Measurements from ENCODE around the gene RASA3.
"Not testable (repeated sequence)": the region's sequence is repeated elsewhere in the genome, so short reads cannot be mapped to it uniquely, and the experiment has no call there.

RASA3 gene

GRCh38 chr13:114140906-114141250 lies 8.5 kb upstream of the RASA3 start:
- DNase-seq = peak; percentile 29

DNA sequence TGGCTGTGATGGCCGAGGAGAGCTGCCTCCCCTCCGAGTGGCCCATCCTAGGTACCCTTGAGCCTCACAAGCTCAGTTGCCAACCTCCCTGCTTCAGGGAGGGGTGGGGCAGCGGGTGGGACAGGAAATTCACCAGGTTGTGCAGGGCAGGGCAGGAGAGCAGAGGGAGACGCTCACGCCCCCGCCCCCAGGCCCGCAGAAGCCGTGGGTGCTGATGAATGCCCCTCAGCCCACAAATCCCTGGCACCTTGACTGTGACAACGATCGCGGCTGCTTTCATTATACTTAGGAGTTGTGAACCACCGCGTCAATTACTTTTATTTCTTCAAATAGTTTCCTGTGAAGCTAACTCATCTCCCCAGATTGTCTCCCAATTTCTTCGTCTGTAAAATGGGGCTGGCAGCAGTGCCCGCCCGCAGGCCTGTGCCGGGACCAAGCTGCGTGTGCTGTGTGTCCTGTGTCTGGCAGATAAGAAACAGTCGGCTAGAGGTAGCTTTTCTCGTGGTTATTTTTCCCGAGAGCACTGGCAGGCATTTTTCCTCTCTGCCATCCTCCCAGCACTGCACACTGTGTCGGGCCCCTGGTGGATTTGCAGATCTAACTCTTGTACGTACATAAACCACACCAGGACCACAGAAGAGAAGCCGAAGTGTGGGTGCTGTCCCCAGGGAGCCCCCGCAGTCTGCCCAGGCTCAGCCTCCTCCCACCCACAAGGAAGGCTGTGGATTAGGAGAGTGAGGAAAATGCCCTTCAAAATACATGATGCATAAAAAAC lies 7.9 kb upstream of the RASA3 start:
- peak; percentile 49 for DNase-seq

GRCh38 chr13:114136576-114136975 lies 4.2 kb upstream of the RASA3 start:
- DNase-seq = no peak

GRCh38 chr13:114135731-114136171 lies 3.3 kb upstream of the RASA3 start:
- no peak for DNase-seq

- no peak for DNase-seq
Observed at GRCh38 chr13:114134944-114135610, 2.7 kb upstream of the RASA3 start.

DNA sequence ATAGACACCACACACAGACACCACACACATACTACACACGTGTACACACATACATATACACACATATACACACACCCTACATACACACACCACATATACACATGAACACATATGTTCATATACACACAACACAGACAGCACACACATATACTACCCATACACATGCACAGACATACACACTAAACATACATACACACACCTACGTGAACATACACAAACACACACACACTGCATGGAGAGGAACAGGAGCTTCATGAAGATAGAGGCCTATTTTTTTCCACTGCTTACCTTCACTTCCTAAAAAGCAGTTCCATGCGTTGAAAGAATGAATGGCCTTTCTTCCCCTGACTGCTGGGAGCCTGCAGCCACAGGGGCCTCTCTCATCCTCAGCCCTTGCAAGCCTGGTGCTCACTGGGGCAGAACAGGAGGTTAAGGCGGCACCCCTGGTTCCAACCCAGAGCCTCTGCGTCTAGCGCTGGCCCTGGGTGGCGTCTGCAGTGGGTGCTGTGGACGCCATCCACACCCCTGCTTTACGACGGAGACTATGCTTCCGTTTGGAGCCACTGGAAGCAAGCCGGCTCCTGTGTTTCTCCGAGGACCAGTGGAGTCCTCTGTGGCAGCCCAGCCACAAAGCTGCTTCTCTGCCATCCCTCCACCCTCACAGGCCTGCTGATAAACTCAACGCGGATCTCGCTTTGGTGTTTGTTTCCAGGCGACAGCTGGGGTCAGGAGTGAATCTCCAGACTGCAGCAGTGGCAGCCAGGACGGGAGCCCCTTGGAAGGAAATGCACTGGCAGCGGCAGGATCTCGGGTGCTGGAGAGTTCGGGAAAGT lies 1.9 kb upstream of the RASA3 start:
- no peak for DNase-seq

- DNase-seq = not testable (repeated sequence)
Observed at GRCh38 chr13:114133552-114133951, 1.1 kb upstream of the RASA3 start.

DNA sequence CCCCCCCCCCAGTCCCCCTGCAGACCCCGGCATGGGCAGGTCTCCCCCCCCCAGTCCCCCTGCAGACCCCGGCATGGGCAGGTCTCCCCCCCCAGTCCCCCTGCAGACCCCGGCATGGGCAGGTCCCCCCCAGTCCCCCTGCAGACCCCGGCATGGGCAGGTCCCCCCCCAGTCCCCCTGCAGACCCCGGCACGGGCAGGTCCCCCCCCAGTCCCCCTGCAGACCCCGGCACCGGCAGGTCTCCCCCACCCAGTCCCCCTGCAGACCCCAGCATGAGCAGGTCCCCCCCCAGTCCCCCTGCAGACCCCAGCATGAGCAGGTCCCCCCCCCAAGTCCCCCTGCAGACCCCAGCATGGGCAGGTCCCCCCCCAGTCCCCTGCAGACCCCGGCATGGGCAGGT lies 703 bp upstream of the RASA3 start:
- DNase-seq = not testable (repeated sequence)

GRCh38 chr13:114131583-114132418 lies 622 bp downstream of the RASA3 start:
- DNase-seq = peak; percentile 40

GRCh38 chr13:114130837-114131582 lies 1.4 kb downstream of the RASA3 start:
- peak; percentile 71 for DNase-seq

DNA sequence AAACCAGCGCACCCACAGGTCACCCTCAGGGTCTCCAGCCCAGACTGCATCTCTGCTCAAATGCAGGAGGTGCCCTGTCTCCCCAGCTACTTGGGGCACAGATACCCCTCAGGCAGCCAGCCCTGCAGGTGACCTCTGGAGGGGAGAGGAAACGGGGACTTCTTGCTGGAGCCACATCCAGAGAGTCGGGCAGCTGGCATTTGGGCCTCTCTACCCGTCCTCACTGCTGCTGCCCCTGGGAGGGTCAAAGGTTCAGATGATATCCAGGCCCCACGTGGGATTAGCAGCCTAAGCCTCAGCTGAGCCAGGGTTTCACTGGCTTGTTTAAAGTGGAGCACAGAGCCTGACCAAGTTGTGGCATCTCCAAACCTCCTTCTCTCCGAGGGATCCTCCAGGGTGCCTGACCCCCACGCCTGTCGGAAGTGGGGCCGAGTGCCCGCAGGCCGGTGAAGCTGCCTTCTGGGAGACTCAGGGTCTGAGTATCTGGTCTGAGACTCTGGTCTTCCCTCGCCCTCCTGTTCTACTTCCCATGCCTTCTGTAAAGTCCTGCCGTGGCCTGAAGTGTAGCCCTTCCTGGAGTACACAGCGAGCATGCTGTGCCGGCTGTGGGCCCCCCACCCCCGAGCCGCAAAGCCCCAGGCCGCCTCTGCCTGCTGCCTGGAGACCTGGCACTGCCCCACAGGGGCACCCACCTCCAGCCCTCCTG lies 2.1 kb downstream of the RASA3 start:
- no peak for DNase-seq

DNA sequence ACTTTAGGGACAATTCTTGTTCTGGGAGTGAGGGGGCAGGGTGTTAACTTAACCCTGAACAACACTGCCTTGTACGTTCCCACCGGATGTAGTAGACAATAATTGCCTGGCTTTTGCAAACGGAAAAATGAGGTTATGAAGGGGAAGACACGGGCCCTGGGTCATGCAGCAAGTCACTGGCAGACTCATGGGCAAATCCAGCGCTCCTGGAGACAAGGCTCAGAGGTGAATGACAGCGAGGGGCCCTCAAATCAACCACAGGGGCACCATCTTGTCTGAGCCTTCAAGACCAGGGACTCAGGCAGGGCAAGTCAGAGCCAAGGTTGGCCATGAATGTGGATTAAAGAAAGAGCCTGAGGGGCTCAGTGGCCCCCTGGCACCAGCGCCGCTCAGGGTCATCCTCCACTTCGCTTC lies 2.8 kb downstream of the RASA3 start:
- no peak for DNase-seq

DNA sequence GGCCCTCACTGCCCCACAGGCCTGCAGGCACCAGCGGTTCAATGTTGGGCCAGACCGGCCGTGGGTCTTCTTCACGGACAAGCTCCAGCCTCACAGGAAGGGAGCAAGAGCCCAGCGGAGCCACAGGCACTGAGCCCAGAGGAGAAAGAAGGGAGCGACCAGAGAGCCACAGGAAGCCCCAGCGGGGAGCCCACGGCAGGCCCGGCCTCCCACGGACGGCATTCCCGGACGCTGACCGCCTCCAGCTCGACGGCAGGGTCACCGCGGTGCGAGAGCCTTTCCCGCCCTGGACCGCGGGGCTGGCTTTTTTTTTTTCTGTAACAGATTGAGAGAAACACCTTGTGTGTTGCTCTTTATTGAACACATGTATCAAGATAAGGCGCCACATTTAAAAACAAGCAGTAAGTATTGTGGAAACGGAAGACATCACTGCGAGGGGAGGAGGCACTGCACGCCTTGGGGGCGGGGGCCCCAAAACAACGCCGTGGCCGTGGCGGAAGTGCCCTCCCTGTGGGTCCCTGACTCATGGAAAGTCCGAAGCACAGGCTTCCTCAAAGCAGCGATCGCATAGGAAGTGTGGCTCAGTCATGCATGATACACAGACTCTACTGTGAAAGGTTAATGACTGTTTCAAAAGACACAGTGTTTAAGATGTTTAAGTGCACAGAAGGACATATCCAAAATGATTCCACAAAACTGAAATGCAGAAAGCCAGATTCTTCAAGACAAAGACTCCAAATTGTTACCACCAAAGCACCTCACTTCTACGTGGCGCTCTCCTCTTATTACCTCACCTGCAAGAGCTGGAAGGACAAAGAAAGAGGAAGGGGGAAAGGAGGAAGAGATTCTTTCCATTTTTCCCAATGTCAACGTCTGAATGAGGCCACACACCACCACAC lies 3.5 kb downstream of the RASA3 start:
- DNase-seq = no peak

DNA sequence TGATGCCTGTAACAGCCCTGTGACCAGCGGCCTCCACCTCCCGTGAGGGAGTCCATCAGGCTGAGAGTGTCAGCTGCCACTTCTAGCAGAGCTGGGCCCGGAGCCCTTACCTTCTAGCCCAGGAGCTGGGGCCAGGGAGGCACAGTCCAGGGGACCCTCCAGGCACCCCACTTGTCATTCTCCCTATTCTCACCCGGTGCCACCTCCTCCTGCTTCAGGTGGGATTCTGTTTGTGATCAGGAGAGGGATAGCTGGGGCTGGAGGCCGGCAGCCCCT lies 4.1 kb downstream of the RASA3 start:
- no peak for DNase-seq

DNA sequence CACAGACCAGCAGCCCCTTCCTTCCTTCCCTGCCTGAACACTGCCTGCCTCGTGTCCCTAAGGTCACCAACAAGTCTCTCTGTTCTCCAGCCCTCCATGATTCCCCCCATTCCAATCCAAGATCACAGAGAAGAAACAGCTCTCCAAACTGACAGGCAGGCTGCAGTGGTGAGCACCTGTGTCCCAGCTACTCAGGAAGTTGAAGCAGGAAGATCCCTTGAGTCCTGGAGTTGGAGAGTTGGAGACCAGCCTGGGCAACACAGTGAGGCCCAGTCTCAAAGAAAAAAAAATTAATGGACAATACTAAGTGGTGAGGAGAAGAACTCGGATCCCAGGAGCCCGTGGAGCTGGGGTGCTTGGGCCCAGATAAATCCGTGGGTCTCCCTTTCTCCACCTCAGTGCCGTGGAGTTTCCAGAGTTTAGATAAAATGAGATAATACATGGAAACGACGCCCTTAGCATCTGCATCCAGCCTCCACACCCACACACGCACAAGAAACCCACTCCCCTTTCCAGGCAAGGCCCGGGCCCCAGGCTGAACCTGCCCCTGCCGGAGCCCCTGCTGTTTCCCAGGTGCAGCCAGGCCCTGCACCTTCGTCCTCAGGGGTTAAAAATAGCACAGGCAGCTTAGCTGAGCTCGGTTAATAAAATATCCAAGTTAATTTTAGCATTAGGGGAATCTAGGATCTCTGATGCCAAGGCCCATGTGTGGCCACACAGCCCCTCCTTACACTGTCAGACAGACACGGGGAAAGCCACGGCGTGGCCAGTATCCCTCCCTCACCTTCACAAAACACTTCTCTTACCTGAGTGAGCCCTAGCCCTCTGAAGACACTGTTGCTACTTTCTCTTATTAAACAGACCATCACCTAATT lies 4.7 kb downstream of the RASA3 start:
- no peak for DNase-seq

DNA sequence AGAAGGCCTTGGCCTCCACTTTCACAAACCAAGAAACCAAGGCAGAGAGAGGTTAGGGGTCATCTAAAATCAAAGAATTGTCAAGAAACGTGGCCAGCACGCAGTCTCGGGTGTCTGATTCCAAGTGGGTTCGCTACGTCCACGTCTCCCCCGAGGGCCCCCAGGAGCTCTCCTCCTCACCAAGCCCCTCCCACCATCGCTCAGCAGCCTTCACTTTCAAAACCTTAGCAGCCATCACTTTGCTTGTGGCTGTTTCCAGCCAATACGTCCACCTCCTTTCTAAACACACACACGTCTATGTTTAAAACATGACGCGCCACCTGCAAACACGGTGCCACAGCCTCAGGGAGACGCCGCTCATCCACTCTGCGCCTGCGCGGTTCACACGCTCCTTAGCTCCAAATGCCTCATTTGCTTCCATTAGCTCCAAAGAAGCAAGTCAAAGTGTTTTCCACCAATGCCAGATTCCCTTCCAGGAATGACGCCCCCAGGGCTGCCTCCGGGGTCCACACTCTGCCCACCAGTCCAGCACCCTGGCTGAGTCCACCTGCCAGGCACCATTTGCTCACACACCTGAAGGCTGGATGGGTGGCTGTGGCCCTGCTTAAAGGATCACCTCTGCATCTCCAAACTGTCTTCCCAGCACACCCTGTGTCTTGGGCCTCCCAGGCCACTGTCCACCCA lies 5.5 kb downstream of the RASA3 start:
- DNase-seq = no peak

DNA sequence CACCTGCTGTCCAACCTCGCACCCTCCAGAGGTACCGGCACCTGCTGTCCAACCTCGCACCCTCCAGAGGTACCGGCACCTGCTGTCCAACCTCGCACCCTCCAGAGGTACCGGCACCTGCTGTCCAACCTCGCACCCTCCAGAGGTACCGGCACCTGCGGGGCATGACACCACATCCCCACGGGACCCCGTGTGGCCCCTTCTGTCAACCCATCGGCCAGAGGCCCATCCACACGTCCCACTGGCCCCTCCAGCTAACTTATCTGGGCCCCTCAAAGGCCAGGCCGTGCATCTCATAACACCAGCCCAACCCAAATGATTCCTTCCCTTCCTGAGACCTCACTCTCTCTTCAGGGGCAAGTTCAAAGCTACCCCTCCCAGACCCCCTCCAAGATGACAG lies 6.3 kb downstream of the RASA3 start:
- not testable (repeated sequence) for DNase-seq

GRCh38 chr13:114125589-114125988 lies 6.8 kb downstream of the RASA3 start:
- DNase-seq = no peak

DNA sequence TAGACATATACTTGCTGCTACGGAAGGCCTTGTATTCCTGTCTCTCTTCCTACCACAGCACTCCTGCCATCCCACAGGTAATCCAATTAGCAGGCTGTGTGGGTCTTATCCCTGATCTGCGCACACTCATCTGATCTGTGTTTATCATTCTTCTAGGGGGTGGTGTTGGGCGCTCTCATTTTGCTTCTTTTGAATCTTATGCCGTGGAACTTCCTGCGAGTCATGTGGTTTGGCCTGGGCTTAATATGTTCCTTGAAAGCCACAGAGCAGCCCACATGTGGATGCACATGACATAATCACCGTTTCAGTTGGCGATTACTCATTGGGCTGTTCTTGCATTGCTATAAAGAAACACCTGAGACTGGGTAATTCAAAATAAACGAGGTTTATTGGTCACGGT lies 7.5 kb downstream of the RASA3 start:
- DNase-seq = no peak
